HG03558 (cell line): ENCODE data around the gene ASXL1.
"Not testable (repeated sequence)": the region's sequence is repeated elsewhere in the genome, so short reads cannot be mapped to it uniquely, and the experiment has no call there.

Source experiments
- ATAC-seq: cut with Tn5 transposase; IDR thresholded peaks from one replicate; pipeline ENCODE4 v1.9.1; 2021; ENCODE audit warnings: moderate number of reproducible peaks; ENCODE audit not compliant: unreplicated experiment; ENCODE audit errors: extremely low read depth

The ASXL1 gene

DNA sequence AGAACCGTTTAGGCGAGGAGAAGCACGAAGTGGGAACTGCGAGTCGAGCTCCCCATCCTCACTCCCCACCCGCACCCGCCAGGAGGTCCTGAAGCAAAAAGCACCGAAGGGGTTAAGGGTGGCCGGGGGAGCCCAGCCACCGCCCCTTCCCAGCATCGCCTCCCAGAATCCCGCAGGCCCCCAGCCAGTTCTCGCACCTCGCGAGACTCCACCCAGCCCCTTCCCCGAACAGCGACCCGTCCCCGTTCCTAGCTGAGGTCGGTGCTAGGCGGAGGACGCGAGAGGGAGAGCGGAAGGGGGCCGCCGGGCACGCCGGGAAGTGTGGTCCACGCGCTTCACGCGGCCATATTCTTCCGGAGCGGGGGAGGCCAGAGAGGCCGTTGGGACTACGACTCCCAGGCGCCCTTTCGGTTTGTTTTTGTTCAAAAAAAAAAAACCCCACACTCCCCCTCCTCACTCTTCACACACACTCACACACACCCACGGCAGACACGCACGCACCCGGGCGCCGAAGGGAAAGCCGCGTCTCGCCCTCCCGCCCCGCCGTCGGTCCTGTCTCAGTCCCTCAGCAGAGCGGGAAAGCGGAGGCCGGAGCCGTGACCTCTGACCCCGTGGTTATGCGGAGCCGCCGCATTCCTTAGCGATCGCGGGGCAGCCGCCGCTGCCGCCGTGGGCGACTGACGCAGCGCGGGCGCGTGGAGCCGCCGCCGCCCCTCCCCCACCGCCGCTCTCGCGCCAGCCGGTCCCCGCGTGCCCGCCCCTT is at the start of gene ASXL1:
TSS of gene ASXL1 (plus strand) at position 463 of the 763 bp plus-strand sequence. CDS start 445 bp downstream, outside the sequence.
- ATAC-seq, result peak; percentile 43

DNA sequence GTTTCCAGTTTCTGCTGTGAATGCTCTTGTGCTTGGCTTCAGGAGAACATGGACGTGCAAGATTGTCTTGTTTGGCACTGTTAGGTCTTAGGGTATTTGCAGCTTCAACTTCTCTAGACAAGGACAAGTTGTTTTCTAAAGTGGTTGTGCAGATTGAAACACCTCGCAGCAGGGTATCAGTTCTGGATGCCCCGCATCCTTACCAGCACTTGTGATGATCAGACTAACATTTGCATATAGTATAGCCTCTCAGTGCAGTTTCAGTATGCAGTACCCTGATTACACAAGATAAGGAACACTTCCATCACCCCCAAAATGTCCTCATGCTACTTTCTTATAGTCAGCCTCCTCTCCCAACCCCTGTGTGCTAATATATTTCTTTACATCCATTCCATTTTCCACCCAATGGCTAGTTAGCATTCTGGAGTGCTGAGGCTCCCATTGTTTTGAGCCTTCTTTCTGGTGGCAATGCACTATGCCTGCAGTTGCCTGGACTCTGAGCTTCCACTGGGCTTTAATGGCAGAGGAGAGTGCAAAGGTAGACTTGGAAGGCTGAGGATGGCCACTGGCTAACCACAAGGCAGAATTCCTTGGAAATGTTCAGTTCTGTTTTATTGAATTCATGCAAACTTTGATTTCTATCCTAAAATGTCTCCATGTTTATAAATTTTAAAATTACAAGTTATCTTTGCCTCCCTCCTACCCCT is 45.3 kb upstream of the ASXL1 start:
- ATAC-seq, result no peak

DNA sequence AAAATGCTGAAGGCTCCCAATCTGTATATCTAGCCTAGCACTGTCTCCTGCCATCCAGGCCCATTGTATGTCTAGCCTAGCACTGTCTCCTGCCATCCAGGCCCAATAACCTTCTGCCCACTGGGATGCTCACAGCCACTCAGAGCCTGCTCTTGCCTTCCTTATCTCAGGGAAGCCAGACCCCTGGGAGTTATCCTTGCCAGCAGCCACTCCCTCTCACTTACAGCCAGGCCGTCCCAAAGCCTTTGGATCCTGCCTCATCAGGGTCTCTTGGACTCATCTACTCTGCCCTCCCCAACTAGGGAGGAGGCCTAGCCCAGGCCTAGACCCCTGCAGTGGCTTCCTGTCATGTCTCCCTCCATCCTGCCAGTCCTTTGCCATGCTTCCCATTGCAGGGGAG is 43.4 kb upstream of the ASXL1 start:
- ATAC-seq, result no peak

DNA sequence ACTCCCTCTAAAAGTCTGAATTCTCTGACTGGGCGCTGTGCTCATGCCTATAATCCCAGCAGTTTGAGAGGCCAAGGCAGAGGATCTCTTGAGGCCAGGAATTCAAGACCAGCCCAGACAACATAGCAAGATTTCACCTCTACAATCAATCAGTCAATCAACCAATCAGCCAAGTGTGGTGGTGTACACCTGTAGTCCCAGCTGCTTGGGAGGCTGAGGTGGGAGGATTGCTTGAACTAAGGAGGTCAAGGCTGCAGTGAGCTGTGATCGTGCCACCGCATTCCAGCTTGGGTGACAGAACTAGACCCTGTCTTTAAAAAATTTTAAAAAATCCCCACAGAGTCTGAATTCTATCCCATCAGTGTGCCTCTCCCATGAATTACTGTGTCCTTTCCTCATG is 42.7 kb upstream of the ASXL1 start:
- no peak for ATAC-seq

DNA sequence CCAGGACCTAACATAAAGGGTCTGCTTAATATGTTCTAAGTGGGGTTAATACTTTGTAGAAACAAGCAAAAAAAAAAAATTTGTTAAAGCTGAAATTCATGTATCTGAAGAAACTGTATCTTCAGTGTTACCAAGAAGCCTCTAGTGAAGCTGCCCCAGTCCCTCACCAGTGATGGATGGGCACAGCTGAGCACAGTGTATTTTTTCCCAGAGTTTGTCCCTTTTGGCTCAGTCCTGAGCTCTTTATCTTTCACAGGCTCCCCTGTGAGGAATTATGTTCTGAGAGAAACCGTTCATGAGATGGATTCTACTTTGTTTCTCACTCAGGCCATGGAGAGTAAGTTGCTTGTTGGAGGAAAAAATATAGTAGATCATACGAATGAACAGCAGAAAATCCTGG is 42.2 kb upstream of the ASXL1 start:
- ATAC-seq, result no peak

DNA sequence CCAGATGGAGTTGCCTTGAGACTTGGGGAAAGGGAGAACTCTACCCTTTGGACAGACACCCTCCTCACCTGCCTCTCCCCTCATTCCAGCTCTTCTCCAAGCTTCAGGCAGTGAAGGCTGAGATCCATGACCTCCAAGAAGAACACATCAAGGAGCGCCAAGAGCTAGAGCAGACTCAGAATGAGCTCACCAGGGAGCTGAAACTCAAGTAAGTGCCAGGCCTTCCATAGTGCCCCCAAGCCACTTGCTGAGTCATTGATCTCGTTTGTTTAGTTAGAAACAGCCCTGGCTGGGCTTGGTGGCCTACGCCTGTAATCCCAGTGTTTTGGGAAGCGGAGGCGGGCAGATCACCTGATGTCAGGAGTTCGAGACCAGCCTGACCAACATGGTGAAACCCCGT is 41.5 kb upstream of the ASXL1 start:
- ATAC-seq, result no peak

DNA sequence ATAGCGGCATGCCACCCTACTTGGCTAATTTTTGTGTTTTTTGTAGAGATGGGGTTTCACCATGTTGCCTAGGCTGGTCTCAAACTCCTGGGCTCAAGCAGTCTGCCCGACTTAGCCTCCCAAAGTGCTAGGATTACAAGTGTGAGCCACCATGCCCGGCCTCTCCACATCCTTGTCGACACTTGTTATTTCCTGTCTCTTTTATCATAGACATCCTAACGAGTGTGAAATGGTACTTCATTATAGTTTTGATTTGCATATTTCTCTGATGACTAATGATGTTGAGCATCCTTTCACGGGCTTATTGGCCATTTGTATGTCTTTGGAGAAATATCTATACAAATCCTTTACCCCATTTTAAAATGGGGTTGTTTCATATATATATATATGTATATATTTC is 39.0 kb upstream of the ASXL1 start:
- ATAC-seq, result no peak

DNA sequence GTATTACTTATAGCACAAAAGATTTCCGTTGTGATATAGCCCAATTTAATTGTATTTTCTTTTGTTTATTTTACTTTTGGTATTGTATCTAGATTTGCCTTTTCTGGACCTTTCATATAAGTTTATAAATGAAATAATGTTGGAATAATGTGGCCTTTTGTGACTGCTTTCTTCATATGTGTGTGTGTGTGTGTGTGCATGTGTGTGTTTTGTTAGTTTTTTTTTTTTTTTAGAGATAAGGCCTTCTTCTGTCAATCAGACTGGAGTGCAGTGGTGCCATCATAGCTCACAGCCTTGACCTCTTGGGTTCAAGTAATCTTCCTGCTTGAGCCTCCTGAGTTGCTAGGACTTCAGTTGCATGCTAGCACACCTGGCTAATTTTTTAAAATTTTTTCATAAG is 37.8 kb upstream of the ASXL1 start:
- no peak for ATAC-seq

GRCh38 chr20:32321390-32321789 is 36.7 kb upstream of the ASXL1 start:
- no peak for ATAC-seq

DNA sequence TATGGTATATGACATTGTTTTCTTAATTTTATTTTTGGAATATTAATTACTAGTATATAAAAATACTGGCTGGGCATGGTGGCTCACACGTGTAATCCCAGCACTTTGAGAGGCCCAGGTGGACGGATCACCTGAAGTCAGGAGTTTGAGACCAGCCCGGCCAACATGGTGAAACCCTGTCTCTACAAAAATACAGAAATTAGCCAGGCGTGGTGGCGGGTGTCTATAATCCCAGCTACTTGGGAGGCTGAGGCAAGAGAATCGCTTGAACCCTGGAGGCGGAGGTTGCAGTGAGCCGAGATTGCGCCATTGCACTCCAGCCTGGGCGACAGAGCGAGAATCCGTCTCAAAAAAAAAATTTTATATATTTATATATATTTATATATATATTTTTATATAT is 35.9 kb upstream of the ASXL1 start:
- not testable (repeated sequence) for ATAC-seq

- ATAC-seq, result not testable (repeated sequence)
Observed at GRCh38 chr20:32323761-32324160, 34.4 kb upstream of the ASXL1 start.

DNA sequence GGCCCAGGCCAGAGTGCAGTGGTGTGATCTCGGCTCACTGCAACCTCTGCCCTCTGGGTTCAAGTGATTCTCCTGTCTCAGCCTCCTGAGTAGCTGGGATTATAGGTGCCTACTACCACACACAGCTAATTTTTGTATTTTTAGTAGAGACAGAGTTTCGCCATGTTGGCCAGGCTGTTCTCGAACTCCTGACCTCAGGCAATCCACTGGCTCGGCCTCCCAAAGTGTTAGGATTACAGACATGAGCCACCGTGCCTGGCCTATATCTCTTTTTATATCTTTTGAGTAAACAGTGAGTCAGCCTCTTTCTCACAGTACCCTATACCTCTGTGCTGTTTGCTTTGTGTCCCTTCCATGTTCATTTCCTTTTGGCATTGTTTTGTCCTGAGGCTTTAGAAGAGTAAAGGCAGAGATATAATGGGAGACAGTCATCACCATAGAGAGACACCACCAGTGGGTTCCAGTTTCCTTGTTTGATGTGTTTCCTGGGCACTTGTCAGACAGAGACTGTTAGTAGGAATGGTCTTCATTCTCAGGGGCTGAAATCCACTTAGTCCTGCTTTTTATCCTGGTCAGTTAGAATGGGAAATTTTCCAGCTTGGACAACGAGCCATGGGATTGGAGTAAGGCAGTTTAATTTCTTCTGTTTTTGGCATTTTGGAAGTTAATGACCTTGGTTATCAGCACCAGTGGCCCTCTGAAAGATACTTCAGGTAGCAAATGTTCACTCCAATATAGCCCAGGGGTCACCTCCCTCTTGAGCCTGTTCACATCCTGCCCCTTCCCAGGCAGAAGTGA is 32.2 kb upstream of the ASXL1 start:
- no peak for ATAC-seq

GRCh38 chr20:32326504-32326845 is 31.7 kb upstream of the ASXL1 start:
- no peak for ATAC-seq

GRCh38 chr20:32327087-32327681 is 30.9 kb upstream of the ASXL1 start:
- ATAC-seq, result no peak

DNA sequence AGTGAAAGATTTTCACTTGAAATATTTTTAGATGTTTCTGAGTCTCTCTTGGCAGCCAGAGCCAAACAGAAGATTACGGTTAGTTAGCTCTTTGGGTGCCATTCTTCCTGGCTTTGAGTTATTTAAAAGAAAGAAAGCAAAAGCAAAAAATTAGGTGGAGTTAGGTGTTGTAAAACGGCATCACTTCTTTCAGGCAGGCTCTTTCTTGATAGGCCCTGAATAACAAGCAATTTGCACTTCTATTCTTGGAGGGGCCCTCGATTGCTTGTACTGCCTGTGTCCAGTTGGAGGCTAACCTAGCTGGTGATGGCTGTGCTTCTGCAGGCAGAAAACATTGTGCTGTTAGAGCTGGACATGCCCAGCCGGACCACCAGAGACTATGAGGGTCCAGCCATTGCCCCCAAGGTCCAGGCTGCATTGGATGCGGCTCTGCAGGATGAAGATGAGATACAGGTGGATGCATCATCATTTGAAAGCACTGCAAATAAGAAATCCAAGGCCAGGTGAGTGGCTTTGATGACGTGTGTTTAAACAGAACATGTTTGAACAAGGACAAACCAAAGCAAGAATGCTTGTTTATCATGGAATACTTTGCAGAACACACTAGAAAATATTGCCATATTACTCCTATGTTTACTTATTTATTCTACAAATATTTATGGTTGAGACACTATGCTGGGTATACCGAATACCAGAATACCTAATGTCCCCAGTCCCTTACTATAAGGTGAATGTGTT is 28.1 kb upstream of the ASXL1 start:
- no peak for ATAC-seq

GRCh38 chr20:32330555-32330897 is 27.6 kb upstream of the ASXL1 start:
- no peak for ATAC-seq

DNA sequence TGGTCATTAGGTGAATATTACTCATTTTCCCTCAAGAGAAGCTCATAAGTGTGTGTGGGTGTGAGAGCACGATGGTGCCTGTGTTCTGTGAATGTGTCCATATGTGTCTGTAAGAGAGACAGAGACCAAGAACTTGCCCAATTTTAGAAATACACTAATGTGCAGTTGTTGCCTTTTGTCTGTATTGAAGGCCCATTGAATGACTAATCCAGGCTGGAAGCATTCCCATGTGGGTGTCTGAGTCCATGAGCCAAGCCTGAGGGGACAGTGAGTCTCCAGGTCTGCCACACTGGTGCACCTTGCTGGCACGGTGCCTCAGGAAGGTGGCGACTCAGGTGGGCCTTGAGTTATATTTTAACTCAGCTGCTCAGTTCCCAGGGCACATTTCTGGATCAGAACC is 25.5 kb upstream of the ASXL1 start:
- no peak for ATAC-seq

DNA sequence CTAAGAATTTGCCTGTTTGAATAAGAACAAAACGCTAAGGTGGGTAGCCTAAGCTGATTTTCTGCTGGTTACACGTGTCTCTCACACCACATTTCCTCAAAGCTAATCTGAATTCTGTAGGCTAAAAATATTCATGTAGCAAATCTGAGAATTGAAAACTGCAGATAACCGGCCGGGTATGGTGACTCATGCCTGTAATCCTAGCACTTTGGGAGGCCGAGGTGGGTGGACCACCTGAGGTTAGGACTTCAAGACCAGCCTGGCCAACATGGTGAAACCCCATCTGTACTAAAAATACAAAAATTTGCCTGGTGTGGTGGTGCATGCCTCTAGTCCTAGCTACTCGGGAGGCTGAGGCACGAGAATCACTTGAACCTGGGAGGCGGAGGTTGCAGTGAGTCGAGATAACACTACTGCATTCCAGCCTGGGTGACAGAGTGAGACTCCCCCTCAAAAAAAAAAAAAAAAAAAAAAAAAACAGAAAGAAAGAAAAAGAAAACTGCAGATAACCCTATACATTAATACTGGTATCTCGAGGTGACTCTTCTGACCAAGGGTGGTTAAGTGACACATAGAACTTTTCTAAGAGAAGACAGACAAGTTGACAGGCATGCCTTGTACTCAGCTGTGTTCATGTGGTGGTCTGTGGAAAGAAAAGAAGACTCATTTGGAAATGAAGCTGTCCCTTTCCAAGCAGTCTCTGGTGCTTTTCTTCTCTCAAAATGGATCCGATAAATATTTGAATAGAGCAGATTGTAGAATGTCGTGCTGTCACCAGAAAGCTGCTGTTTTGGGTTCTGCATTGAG is 24.7 kb upstream of the ASXL1 start:
- peak; percentile 41 for ATAC-seq
